Esophagus (tissue), 2 donors: Measurements from ENCODE around the gene PYGM. TPM values are rescaled to one million over a fixed set of nuclear protein-coding genes. Genes with fewer than 3 reads are reported as not detected.

Source experiments
- H3K27ac ChIP-seq, 2 donors: one replicate each; pipeline ENCODE4 v1.5.1; 2013; ENCODE audit warnings: low read depth in 2 of 2, mild to moderate bottlenecking in 2 of 2, inconsistent platforms in 1 of 2, low read length in 1 of 2, moderate library complexity in 1 of 2
- H3K27me3 ChIP-seq, 2 donors: one replicate each; pipeline ENCODE4 v1.6.1; 2013; ENCODE audit warnings: low read length in 2 of 2, control low read depth in 1 of 2, mild to moderate bottlenecking in 1 of 2; ENCODE audit not compliant: insufficient read depth in 2 of 2, control insufficient read depth in 1 of 2
- H3K36me3 ChIP-seq, 2 donors: one replicate each; pipeline ENCODE4 v1.6.1; 2013; ENCODE audit warnings: low read length in 1 of 2; ENCODE audit not compliant: control insufficient read depth in 2 of 2, insufficient read depth in 2 of 2
- H3K4me1 ChIP-seq, 2 donors: one replicate each; pipeline ENCODE4 v1.6.1; 2013; ENCODE audit warnings: low read length in 1 of 2; ENCODE audit not compliant: control insufficient read depth in 2 of 2, insufficient read depth in 2 of 2
- H3K4me3 ChIP-seq, 2 donors: one replicate each; pipeline ENCODE4 v1.5.1; 2013; ENCODE audit warnings: low read length in 2 of 2, mild to moderate bottlenecking in 2 of 2, low read depth in 1 of 2, moderate library complexity in 1 of 2
- H3K9me3 ChIP-seq, 2 donors: one replicate each; pipeline ENCODE4 v1.6.1; 2013; ENCODE audit warnings: mild to moderate bottlenecking in 2 of 2, low read depth in 1 of 2, low read length in 1 of 2, moderate library complexity in 1 of 2; ENCODE audit not compliant: control insufficient read depth in 2 of 2, insufficient read depth in 1 of 2
- WGBS, 2 donors: extraction: QIAGEN DNeasy Blood & Tissue Kit; methylation state at CpG; one replicate each; pipeline ENCODE4 v1.1.7; 2013; 5-methylcytosine and 5-hydroxymethylcytosine counted together
- polyA plus RNA-seq, 2 donors: library from polyadenylated mRNA; stranded (reverse); fragments of 200-250 nt; gene quantifications; one replicate each; pipeline ENCODE4 v1.2.3, GENCODE V29; 2013
- donor health status: healthy with polysubstance abuse.
- donor health status: Bipolar disorder and iron deficiency.

The PYGM gene
- polyA plus RNA-seq, 2 donors = 1.2 to 1.7 TPM

DNA sequence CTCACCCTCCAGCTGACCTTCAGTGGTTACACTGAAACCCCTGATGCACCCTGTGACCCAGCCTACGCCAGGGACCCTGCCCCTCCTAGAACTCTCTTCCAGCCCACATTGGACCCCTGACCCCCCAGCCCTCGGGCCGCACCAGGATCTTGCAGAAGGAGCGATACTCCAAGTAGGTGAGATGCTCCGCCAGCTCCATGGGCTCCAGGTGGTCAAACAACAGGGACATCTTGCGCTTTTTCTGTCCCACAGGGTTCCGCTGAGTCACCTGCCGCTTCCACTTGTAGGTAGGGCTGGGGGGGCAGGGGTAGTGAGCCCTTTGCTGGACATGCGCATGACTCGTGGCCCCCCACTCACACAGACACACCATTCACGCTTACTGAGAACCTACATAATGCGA lies 19.9 kb downstream of the PYGM start:
- H3K27me3 ChIP-seq = no peaks in the 10 kb centered on the region
- no peaks in the 10 kb centered on the region for H3K9me3 ChIP-seq
- WGBS, 2 donors = 89 to 90% methylated on average over 12 of the region's 12 CpGs
- H3K4me1 ChIP-seq = peaks cover 3 to 20% of the 10 kb centered on the region in 2 donors
- peaks cover 0 to under 1% of the 10 kb centered on the region in 2 donors for H3K36me3 ChIP-seq
- H3K27ac ChIP-seq = no peak overlapping the region
- no peak overlapping the region for H3K4me3 ChIP-seq

DNA sequence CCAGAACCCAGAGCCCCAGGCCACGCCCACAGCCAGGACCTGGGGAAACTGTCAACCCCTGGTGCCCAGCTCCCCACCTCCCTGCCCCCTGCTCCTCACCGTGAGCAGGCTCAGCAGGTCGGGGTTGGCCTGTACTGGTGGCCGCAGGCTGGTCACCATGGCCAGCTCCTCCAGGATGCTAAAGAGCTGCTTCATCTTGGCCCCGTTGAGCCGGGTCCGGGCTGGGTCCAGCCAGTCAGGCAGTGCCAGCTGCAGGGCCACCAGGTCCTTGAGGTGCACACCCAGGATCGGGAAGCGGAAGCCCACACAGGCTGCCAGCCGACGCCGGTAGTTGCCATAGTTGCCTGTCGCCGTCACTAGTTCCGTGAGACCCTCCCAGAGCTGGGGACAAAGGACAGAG lies 23.1 kb downstream of the PYGM start:
- peaks cover 0 to 2% of the 10 kb centered on the region in 2 donors for H3K36me3 ChIP-seq
- WGBS, 2 donors = 87 to 94% methylated on average over 14 to 15 of the region's 15 CpGs
- no peak overlapping the region for H3K4me3 ChIP-seq
- H3K4me1 ChIP-seq = peaks cover 3 to 7% of the 10 kb centered on the region in 2 donors
- no peaks in the 10 kb centered on the region for H3K9me3 ChIP-seq
- H3K27me3 ChIP-seq = no peaks in the 10 kb centered on the region
- H3K27ac ChIP-seq = no peak overlapping the region

DNA sequence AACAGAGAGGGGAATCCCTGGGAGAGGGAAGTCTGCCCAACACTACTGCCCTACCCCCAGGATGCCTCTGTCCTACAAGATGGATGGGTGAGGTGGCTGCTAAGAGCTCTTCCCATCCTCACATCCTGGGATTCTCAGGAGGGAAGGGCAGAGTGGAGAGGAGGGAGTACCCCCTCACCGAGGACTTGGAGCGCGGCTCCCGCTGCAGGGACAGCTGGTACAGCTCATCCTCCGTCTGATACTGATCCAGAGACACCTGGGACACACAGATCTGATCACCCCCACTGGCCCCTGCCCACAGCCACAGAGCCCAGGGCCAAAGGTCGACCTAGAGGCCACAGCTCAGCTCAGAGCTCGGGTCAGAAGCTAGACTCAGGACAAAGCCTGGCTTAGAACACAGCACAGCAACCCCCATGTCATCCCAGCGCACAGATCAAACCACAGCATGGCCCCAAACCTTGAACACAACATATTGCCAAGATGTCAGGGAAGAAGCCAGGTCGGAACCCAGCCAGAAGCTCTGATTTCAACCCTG lies 24.0 kb downstream of the PYGM start:
- 84 to 89% methylated on average over 9 of the region's 9 CpGs for WGBS, 2 donors
- no peaks in the 10 kb centered on the region for H3K27me3 ChIP-seq
- peaks cover 0 to 2% of the 10 kb centered on the region in 2 donors for H3K36me3 ChIP-seq
- H3K27ac ChIP-seq = no peak overlapping the region
- H3K4me3 ChIP-seq = no peak overlapping the region
- H3K9me3 ChIP-seq = no peaks in the 10 kb centered on the region
- H3K4me1 ChIP-seq = peaks cover 3 to 7% of the 10 kb centered on the region in 2 donors

DNA sequence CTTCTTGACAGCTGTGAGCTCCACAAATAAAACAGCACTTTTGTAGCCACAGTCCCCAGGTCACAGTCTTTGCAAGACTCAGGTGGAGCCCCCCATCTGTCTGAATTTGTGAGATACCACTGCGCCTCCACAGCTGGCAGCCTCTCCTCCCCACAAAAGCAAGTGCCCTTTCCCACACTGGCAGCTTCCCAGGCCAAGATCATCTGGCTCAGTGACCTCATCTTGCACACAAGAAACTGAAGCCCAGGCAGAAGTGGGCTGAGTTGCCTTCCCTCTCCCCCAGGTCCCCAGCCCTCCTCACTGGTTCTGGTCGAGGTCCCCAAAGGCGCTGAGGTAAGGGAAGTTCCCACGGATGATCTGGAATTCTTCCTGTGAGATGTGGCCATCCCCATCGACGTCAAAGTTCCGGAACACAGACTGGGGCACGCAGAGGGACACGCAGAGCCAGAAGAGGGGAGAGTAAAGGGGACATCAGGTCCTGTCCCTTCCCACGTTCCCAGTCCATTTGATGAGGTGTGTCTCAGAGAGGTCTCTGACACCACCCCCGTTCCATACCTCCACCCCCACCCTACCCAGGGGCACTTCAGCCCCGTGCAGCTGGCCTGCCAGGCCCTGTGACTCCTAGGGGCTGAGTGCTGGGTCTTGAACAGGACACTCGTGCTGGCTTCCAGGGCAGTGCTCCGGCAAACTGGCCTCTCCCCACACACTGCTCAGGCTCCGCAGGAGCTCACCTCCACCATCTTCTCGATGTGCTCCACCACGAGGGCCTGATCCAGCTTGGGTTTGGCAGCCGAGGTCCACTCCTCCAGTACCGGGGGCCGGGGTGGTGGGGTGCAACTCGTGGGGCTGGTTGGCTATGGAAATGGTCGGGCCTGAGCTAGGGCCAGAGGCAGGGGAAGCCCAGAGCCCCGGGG lies 24.7 kb downstream of the PYGM start:
- Histone ChIP-seq H3K36me3 (peaks cover 0 to 2% of the 10 kb centered on the region in 2 donors), H3K27me3 (no peaks in the 10 kb centered on the region), H3K4me1 (peaks cover 3 to 7% of the 10 kb centered on the region in 2 donors), H3K4me3 (no peak overlapping the region), H3K9me3 (no peaks in the 10 kb centered on the region), H3K27ac (no peak overlapping the region)
- 75 to 78% methylated on average over 23 of the region's 23 CpGs for WGBS, 2 donors

DNA sequence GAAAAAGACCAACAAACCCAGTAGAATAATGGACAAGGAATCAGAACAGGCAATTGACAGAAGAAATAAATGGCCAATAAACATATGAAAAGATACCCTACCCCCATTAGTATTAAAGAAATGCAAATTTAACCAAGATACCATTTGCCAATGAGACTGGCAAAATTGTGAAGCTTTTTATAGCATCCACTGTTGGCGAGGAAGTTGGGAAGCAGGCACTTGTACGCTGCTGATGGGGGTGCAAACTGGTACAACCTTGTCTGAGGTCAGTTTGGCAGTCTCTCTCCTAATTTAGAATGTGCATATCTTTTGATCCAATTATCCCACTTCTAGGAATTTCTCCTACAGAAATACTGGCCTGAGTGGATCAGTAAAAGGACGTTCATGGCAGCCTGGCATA lies 28.2 kb downstream of the PYGM start:
- 83 to 90% methylated on average over 3 of the region's 3 CpGs for WGBS, 2 donors
- no peak overlapping the region for H3K4me3 ChIP-seq
- H3K36me3 ChIP-seq = peaks cover 0 to 5% of the 10 kb centered on the region in 2 donors
- no peaks in the 10 kb centered on the region for H3K27me3 ChIP-seq
- H3K9me3 ChIP-seq = no peaks in the 10 kb centered on the region
- no peak overlapping the region for H3K27ac ChIP-seq
- peaks cover under 1 to 3% of the 10 kb centered on the region in 2 donors for H3K4me1 ChIP-seq

DNA sequence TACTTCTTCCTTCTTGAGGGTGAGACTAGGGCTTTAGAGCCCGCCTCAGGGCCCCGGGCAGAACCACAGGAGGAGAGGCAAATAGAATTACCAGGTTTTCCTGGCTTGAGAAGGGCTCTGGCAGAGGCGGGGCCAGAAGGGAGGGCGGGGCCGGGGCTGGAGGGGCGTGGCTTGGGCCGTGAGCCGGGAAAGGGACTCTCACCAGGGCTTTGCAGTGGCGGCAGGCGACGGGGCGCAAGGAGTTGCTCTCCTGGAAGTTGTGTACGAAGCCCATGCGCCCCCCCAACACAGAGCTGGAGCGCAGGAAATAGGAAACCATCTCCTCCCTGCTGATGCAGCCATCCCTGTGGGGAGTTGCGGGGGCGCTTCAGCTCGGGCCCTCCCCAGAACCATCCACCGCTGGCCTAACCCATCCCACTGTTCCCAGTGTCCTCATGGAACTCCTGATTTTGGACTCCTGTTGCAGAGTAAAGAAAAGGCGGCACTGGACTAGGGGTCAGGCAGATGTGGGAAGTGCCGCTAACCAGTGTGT lies 29.9 kb downstream of the PYGM start:
- H3K27me3 ChIP-seq = no peaks in the 10 kb centered on the region
- H3K27ac ChIP-seq = no peak overlapping the region
- peaks cover 0 to 5% of the 10 kb centered on the region in 2 donors for H3K36me3 ChIP-seq
- no peak overlapping the region for H3K4me3 ChIP-seq
- no peaks in the 10 kb centered on the region for H3K9me3 ChIP-seq
- no peaks in the 10 kb centered on the region for H3K4me1 ChIP-seq
- 37 to 43% methylated on average over 18 to 21 of the region's 21 CpGs for WGBS, 2 donors

DNA sequence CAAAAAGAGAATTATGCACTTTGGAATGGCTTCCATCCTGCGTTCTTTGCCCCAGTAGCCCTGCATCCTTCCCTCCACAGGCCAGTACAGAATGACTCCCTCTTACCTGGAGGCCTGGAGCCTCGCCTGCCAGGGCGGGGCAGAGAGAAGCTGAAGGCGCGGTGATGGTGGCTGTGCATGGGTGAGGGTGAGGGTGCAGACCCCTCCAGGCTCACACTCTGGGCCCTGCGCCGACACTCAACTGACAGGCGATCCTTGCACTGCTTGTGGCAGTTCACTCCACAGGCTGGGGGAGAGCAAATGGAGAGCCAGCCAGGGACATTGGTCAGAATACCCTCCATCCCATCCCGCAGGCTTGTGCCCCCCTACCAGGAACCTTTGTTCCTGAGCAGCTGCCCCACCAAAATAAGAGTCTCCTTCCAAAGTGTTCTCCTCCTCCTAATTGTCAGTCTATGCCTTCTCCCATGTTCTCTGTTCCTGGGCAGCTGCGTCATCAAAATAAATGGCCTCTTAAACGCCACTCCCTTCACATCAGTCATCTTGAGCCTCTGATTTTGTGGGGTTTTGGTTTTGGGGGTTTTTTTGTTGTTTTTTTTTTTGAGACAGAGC lies 30.9 kb downstream of the PYGM start:
- Histone ChIP-seq H3K4me1 (no peaks in the 10 kb centered on the region), H3K9me3 (no peaks in the 10 kb centered on the region), H3K4me3 (no peak overlapping the region), H3K36me3 (peaks cover 0 to 3% of the 10 kb centered on the region in 2 donors), H3K27ac (no peak overlapping the region), H3K27me3 (no peaks in the 10 kb centered on the region)
- WGBS, 2 donors = 89% methylated on average over 11 of the region's 11 CpGs

DNA sequence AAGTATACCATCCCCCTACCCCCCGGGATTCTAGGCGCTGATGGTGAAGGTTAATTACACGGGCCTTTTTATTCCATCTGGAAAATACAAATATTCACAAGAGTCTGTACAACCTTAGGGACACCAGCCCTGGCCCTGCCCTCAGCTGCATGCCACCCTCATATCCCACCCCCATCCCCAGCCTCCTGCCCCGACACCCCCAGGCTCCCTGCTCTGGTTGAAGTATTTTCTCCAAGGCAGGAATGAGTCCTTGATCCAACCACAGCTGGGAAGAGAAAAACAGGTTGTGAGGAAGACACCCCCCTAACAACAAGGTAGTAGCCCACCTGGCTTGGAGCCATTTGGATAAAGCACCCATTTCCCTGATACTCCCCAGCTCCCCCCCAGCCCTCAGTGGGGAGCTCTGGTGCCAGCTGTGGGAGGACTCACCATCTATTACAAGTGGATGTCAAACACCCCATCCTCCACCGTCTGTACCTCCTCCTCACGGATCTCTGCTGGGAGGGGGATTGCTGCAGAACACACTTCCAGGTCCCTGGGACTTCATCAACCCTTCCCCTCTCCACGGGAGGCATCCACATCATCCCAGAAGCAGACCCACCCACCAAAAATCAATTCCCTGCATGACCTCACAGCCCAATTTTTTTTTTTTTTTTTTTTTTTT lies 32.8 kb downstream of the PYGM start:
- no peak overlapping the region for H3K4me3 ChIP-seq
- no peaks in the 10 kb centered on the region for H3K9me3 ChIP-seq
- H3K27ac ChIP-seq = no peak overlapping the region
- H3K27me3 ChIP-seq = no peaks in the 10 kb centered on the region
- WGBS, 2 donors = 64 to 69% methylated on average over 7 of the region's 7 CpGs
- H3K36me3 ChIP-seq = peaks cover 0 to 3% of the 10 kb centered on the region in 2 donors
- H3K4me1 ChIP-seq = peaks cover 0 to 2% of the 10 kb centered on the region in 2 donors

DNA sequence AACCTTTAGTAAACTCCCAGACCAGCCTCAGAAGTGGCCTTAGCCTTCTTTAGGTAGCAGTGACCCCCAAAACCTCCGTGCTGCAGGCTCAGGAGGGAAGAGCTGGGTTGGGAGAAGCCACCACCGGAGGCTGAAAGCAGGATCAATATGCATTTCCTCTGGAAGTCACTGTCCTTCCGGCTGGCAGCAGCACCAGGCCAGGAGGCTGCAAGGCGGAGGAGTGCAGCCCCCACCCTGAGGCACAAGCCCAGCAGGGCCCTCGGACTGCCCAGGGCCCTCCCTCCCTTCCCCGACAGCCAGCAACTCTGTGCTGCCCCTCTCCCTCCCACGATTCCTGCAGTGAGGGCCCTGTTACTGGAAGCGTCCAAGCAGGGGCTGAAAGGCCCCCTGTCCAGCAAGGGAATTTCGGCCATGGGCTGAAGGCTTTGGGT lies 33.5 kb downstream of the PYGM start:
- peaks cover 0 to 3% of the 10 kb centered on the region in 2 donors for H3K36me3 ChIP-seq
- H3K27ac ChIP-seq = no peak overlapping the region
- no peaks in the 10 kb centered on the region for H3K9me3 ChIP-seq
- no peaks in the 10 kb centered on the region for H3K27me3 ChIP-seq
- H3K4me3 ChIP-seq = no peak overlapping the region
- H3K4me1 ChIP-seq = peaks cover 0 to 2% of the 10 kb centered on the region in 2 donors
- WGBS, 2 donors = 41 to 43% methylated on average over 9 of the region's 9 CpGs
